ENCODE data around the gene FAM204A.

- TF ChIP-seq CTCF (conservative IDR thresholded peaks at IDR 0.05; ENCODE audit: low read depth, low read length) (no peak), EZH2 (IDR thresholded peaks at IDR 0.05; ENCODE audit: borderline replicate concordance, low read depth, low read length, poor library complexity, severe bottlenecking) (no peak)
Observed at GRCh38 chr10:118300320-118300719, 41.8 kb downstream of the FAM204A start.
